ENCODE measurements around the gene PRR35.

Gene PRR35

DNA sequence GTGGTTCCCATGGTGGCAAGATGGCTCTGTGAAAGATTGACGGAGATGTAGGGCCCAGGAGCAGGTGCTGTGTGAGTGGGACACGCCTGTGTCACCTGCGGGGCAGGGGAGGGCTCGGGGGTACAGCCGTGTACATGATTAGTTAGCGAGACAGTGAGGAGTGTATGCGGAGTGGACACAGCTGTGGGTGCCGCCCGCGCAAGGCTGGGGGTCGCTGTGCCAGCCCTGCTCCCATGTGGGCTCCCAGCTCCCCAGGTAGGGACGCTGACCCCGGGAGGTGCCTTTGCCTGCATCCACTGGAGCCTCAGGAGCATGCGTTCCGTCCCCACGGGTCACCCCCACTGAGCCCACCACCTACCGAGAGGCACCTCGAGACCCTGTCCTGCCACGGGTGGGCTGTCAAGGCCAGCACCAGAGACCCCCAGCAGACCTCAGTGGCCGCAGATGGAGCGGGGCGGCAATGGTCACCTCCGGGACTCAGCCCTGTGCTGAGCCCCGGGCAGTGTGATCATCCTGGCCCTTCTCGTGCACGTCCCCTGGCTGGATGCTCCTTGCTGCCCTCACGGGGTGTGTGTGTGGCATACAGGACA lies 25.2 kb upstream of the PRR35 start:
- H3K4me3 ChIP-seq (ENCODE audit: low read length): no peak overlapping the region
- TF ChIP-seq, protein P1, sequence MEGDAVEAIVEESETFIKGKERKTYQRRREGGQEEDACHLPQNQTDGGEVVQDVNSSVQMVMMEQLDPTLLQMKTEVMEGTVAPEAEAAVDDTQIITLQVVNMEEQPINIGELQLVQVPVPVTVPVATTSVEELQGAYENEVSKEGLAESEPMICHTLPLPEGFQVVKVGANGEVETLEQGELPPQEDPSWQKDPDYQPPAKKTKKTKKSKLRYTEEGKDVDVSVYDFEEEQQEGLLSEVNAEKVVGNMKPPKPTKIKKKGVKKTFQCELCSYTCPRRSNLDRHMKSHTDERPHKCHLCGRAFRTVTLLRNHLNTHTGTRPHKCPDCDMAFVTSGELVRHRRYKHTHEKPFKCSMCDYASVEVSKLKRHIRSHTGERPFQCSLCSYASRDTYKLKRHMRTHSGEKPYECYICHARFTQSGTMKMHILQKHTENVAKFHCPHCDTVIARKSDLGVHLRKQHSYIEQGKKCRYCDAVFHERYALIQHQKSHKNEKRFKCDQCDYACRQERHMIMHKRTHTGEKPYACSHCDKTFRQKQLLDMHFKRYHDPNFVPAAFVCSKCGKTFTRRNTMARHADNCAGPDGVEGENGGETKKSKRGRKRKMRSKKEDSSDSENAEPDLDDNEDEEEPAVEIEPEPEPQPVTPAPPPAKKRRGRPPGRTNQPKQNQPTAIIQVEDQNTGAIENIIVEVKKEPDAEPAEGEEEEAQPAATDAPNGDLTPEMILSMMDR (conservative IDR thresholded peaks at IDR 0.05; ENCODE audit: low read depth, low read length): no peak
- DNase-seq (ENCODE audit: low read depth): no peak

DNA sequence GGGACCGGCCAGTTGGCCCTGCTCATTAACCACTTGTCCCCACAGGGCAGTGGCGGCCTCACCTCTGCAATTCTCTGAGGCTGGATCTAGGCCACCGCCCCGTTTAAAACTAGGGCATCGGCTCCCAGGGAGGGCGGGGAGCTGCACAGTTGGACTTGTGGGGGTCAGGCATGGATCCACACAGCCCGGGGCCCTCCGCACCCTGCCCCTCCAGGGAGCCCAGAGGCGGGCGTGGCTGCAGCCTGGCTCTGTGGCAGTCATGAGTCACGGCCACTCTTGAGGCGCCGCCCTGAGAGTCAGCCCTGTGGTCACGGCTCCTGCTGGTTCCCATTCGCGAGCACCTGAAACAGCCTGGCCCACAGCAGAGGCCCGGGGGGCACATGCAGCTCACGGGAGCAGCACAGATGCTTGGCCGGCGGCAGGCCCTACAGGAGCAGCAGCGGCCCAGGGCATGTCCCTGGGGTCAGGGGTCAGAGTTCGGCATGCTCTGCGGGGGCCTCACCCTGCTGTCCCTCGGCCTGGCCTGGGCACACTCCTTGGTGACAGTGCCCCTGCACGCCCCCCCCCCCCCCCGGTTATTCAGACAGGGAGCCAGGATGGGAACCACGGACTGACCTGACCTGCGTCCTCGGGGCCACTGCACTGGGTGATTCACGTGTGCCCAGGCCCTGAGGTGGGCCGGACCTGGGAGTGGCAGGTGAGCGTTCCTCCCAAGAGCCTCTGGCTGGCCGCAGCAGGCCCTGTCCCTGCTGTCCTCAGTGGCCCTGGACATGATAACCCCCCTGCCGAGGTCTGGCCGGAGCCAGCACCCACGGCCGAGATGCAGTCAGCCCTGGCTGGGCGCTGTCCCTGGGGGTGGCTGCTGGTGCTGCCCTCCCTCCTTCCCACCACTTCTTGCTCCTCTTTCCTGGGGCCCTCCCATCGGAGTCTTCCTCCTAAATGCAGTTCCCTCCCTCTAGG lies 24.5 kb upstream of the PRR35 start:
- no peak overlapping the region for H3K4me3 ChIP-seq (ENCODE audit: low read length)
- DNase-seq (ENCODE audit: low read depth): no peak
- TF ChIP-seq, protein P1 (conservative IDR thresholded peaks at IDR 0.05; ENCODE audit: low read depth, low read length): no peak

DNA sequence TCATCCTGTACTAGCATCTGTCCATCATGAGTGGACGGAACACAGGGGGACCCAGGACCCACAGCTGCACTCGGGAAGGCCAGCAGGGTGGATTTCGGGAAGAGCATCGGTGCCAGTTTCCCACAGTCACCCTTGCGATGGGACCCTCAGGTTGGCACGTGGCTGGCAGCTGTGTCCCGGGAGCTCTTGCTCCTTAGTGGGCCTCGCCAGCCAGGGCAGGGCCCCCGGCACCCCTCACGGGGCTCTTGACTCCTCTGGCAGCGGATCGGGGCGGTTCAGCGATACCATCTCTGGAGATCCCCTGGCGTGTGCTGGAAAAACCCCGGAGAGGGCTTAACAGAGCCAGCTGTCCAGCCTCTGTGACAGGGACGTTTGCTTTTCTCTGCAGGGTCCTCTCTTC lies 23.4 kb upstream of the PRR35 start:
- TF ChIP-seq, protein P1 (conservative IDR thresholded peaks at IDR 0.05; ENCODE audit: low read depth, low read length): no peak
- DNase-seq (ENCODE audit: low read depth): no peak
- H3K4me3 ChIP-seq (ENCODE audit: low read length): no peak overlapping the region

DNA sequence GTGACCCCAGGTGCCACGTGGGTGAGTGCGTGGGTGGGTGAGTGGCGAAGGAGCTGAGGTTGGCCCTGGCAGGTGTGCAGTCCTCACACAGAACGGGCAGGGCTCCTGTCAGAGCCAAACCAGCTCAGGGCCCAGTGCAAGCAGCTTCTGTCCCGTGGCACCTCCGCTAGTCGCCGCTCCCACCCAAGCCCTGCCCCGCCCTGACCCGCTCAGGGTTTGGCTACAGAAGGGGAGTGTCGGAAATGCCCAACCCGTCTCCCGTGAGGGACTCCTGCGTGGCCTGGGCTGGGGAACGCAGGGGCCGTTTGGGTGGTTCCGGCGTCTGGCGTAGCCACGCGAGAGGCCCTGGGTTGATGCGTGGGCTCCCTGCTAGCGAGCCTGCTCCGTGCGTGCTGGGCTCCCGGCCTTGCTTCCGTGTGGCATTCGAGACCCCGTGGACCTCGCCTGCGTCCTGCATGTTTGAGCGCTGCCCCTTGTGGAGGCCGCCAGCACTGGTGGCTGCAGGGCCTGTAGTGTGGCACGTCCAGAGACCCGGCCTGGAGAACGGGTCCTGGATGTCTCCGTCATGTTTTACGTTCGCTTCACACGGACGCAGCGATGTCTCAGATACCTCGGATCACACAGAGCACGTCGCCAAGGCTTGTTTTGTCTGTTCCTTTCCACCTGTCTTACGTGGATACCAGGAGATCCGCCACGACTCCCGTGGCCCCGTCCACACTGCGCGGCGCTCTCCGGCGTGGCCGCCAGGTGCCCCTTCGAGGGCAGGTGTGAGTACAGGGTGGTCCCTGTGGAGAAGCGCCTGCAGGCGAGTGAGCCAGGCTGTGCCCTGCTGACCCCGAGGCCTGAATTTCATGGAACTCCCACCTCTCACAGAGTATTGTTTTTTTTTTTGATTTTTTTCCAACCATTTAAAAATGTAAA lies 22.5 kb upstream of the PRR35 start:
- no peak overlapping the region for H3K4me3 ChIP-seq (ENCODE audit: low read length)
- TF ChIP-seq, protein P1 (conservative IDR thresholded peaks at IDR 0.05; ENCODE audit: low read depth, low read length): peak; percentile 17
- no peak for DNase-seq (ENCODE audit: low read depth)

DNA sequence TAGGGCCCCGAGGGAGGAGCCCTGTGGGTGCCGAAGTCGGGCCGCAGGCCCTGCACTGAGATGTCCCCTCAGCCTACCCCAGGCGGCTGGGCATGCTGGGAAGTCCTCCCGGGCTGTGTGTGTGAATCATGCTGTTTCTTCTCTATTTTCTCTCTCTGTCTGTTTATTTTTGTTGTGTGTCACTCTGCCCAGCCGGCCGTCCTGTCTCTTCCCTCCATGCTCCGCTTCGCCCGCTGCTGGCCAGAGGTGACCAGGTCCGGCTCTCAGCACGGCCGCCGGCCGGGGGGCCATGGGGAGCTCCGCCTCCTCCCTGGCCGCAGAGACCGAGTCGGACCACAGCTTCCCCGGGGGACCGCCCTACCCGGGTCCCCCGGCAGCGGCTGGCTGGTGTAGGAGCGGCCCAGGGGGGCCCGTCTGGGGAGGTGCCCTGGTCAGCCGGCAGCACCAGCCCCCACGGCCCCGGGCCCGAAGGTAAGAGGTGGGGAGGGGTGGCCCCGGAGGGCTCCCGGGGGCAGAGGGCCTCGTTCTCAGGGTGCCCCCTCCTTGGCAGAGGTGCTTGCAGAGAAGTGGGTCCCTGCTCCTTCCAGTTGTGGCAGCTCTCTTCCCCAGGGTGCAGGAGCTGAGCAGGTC lies 20.2 kb upstream of the PRR35 start:
- no peak for DNase-seq (ENCODE audit: low read depth)
- H3K4me3 ChIP-seq (ENCODE audit: low read length): no peak overlapping the region
- TF ChIP-seq, protein P1 (conservative IDR thresholded peaks at IDR 0.05; ENCODE audit: low read depth, low read length): no peak

DNA sequence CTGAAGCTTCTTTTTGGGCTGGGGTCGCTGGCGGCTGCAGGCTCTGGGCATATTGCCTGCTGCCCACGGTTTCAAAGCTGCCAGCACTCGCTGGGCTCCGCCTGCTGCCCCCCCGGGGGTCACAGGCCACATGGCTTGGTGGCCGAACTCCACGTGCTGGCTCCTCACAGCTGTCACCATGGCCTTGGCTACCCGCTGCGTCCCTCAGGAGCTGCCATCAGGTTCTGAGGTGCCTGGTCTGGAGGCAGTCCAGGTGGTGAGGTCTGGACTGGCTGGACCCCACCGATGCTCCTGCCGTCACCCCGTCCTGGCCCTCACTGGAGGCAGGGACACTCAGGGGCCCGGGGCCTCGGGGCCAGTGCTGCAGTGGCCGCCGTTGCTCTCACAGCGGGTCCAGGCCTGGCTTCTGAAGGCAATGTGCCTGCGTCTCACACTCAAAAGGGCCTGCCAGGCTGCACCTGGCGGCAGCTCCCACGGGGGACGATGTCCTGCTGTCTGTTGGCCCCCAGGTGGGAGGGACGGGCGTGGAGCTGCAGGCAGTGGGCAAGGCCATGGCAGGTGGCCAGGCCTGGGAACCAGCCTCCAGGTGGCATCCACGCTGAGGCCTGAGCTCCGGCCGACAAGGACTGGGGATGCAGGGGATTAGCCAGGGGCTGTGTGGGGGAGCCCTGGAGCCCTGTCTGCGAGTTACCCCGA lies 19.4 kb upstream of the PRR35 start:
- TF ChIP-seq, protein P1 (conservative IDR thresholded peaks at IDR 0.05; ENCODE audit: low read depth, low read length): no peak
- DNase-seq (ENCODE audit: low read depth): no peak
- no peak overlapping the region for H3K4me3 ChIP-seq (ENCODE audit: low read length)
